C4-2B (cell line): Measurements from ENCODE around the gene SKIC3.

Experiments
- CTCF ChIP-seq: fragments of 450-650 bp; conservative IDR thresholded peaks from 2 replicates; pipeline ENCODE4 v1.5.1; 2017; ENCODE audit warnings: mild to moderate bottlenecking
- ZFX ChIP-seq: fragments of 450-650 bp; IDR thresholded peaks from 2 replicates; pipeline ENCODE4 v1.6.1; 2017

- no peak for TF ChIP-seq CTCF
- no peak for TF ChIP-seq ZFX
These were observed 11.6 kb downstream of the SKIC3 start for GRCh38 chr5:95543017-95543705.
